Midbrain (tissue), 1 donor: Measurements from ENCODE around the gene AGO3.
A peak's percentile ranks its signal among the peaks of the same experiment; 100 is the strongest.
"Not testable (repeated sequence)": the region's sequence is repeated elsewhere in the genome, so short reads cannot be mapped to it uniquely, and the experiment has no call there.

Source experiments
- DNase-seq: peaks from one replicate; lab custom pipeline; 2025; lab: John Stamatoyannopoulos, UW

The AGO3 gene

DNA sequence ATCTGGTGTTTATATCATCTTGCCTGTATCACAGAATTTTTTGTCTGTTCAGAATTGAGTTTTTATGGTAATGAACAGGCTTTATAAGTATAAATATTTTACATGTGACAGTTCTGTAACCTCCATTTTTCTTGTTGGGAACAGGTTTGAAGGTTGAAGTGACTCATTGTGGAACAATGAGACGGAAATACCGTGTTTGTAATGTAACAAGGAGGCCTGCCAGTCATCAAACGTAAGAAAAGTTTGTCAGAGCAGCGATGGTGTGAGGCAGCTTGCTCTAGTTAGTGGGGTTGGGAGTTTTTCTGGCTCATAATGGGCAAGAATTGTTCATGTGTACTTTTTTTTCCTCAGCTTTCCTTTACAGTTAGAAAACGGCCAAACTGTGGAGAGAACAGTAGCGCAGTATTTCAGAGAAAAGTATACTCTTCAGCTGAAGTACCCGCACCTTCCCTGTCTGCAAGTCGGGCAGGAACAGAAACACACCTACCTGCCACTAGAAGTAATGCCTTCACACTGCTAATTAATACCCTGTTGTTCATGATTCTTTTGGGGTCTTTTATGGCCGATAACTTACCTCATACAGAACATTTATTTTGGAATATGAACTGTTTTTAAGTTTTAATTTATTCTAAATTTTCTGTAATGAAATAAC, 77.8 kb downstream of the AGO3 start:
- DNase-seq, result no peak

DNA sequence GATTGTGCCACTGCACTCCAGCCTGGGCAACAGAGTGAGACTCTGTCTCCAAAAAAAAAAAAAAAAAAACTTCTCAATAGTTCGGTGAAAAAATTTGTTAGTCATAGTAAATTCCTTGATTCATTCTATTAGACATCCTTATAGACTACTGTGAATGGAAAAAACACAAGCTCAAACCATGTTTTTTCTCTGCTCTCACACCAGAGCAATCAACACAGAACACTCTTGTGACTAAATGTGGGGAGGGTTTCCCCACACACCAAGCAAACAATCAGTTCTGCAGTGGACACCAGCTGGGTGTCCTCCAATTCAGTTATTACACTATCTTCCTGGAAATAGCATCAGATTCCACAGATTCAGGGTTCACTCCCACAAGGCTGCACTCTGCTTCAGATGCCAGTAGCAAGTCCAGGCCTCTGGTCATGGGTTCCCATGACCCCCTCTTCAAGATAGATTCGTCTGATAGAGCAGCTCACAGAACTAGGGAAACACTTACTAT, 83.9 kb downstream of the AGO3 start:
- DNase-seq, result no peak

DNA sequence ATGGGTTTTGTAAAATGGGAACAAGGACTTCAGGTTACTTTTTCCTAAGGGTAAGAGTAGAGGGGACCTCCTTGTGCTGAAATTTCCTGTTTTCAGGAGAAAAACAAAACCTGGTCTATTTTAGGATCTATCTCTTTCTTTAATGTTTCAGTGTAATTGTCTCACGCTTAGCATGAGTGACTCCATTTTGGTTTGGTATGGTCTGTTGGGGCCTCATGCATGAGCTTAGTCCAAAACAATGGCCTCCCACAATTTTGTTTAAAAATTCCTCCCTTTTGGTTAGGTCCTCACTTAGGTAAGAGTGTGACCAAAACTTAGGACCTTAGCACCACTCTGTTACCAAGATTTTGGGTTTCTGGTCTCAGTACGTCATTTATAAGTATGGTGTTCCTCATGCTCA, 85.8 kb downstream of the AGO3 start:
- DNase-seq, result no peak

DNA sequence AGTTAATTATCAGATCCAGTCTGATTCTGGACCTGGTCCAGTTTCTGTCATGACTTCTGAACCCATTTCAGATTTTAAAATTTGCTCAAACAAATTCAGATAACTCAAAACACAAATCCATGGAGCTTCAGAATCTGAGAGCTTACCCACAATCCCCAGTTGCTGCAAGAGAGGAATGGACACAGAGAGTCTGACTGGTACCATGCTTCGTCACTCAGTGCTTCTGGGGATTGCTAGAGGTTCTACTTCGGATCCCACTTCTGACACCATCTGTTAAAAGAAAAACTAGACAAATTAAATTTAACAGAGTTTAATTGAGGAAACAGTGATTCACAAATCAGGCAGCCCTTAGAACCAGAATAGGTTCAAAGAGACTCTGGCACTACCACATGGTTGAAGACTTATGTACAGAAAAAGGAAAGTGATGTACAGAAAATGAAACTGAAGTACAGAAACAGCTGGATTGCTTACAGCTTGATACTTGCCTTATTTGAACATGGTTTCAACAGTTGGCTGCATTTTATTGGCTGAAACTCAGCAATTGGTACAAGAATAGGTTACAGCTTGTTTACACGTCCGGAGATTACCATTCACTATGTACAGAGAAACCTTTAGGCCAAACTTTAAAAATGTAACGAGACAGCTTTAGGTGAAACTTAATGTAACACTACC, 92.3 kb downstream of the AGO3 start:
- DNase-seq, result no peak

DNA sequence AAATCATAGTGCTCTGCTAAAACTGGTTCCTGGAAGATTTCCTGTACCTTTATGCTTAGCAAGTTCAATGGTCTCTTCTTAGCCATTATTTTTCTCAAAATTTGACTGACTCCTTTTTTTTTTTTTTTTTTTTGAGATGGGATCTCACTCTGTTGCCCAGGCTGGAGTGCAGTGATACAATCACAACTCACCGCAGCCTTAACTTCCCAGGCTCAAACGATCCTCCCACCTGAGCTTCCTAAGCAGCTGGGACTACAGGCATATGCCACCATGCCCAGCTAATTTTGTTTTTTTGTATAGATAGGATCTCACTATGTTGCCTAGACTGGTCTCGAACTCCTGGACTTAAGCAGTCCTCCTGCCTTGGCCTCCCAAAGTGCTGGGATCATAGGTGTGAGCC, 93.1 kb downstream of the AGO3 start:
- DNase-seq, result not testable (repeated sequence)

DNA sequence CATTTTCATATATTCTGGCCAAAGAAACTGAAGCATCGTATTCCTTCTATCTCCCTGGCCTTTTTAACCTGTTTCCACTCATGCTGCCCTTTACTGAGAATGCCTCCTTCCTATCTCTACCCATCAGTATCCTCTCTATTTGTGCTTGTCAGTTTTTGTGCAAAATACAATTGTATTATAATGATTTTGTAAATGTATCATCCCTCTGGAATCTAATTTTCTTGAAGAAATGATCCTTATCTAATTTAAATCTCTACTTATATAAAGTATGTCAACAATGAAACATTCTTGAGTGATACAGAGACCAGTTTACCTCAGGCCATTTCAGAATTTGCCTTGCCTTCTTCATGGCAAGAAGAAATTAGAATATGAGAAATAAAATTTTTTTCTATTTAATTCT, 93.9 kb downstream of the AGO3 start:
- DNase-seq, result no peak

DNA sequence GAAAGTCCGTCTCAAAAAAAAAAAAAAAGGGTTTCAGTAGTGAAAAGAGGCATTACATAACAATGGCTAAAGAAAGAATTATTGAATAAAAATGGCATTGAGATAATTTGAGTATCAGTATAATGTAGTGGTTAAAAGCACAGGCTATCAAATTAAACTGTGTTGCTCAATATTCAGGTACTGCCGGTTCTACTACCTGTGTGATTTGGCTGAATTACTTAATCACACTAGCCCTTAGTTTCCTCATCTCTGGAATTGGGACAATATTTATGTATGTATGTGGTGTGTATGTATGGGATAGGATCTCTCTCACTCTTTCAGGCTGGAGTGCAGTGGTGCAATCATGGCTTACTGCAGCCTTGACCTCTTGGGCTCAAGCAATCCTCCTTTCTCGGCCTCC, 96.9 kb downstream of the AGO3 start:
- no peak for DNase-seq

DNA sequence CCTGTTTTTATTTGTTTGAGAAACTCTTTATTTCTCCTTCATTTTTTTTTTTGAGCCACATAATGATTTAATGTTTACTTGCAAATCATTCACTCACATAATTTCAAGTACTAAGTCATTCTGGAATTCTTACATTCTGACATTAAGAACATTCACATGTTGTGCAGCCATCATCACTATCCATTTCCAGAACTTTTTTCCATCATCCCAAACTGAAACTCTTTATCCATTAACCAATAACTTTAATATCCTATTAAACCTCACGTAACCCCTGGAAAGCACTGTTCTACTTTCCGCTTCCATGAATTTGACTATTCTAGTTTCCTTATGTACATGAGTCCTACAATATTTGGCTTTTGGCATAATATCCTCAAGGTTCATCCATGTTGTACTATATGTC, 100.5 kb downstream of the AGO3 start:
- no peak for DNase-seq

DNA sequence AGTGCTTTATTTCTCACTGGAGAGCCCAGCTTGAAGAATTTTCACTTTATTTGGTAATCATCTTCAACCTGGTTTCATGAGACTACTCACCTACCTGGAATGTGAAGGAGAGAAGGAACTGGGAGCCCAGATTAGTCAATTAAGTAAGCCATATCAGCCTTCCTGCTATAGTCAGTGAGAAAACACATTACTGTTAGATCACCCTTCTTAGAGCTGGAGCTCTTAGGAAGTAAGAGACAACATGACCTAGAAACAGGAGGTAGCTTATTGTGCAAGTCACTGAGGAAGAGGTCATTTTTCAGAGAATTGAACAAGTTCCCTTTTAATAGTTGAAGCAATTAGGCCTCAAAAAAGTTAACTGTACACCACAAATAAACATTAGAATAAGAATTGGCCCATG, 103.8 kb downstream of the AGO3 start:
- DNase-seq, result no peak

DNA sequence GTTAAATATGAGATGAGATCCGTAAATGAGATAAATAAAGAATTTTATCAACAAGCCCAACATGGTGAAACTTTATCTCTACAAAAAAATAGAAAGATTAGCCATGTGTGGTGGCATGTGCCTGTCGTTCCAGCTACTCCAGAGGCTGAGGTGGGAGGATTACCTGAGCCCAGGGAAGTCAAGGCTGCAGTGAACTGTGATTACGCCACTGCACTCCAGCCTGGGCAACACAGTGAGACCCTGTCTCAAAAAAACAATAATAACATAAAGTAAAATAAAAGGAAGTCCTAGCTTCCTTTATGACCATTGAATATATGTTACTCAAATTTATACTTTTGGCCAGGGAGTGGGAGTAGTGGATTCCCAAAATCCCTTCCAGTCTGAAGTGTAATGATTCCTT, 104.2 kb downstream of the AGO3 start:
- DNase-seq, result no peak

DNA sequence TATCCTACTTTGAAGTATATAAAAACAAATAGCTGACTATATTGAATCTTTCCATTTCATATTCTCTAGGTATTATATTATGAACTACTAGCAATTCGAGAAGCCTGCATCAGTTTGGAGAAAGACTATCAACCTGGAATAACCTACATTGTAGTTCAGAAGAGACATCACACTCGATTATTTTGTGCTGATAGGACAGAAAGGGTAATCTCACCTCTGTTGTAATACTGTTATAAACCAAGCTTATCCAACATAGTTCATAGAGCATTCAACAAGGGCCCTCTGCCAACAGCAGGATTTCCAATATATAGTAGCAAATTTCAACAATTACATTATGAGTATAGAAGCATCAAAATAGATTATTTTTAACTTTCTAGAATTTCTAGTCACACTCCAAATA, 109.3 kb downstream of the AGO3 start:
- DNase-seq, result no peak

DNA sequence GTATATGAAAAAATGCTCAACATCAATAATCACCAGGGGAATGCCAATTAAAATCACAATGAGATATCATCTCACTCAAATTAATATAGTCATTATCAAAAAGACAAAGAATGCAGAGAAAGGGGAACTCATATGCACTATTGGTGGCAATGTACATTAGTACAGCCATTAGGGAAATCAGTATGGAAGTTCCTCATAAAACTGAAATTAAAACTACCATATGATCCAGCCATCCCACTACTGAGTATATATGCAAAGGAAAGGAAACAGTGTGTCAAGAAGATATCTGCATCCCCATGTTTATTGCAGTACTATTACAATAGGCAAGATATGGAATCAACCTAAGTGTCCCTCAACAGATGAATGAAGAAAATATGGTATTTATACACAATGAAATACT, 120.9 kb downstream of the AGO3 start:
- DNase-seq, result no peak

DNA sequence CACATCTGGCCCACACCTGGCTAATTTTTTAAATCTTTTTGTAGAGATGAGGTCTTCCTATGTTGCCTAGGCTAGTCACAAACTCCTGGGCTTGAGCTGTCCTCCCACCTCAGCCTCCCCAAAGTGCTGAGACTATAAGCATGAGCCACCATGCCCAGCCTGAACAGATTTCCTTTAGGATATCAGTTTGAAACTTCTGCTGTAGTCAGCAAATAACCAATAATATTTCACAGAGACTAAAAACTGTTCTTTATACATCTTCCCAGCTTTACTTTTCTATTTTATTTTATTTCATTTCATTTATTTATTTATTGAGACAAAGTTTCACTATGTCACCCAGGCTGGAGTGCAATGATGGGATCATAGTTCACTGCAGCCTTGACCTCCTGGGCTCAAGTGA, 123.1 kb downstream of the AGO3 start:
- no peak for DNase-seq

DNA sequence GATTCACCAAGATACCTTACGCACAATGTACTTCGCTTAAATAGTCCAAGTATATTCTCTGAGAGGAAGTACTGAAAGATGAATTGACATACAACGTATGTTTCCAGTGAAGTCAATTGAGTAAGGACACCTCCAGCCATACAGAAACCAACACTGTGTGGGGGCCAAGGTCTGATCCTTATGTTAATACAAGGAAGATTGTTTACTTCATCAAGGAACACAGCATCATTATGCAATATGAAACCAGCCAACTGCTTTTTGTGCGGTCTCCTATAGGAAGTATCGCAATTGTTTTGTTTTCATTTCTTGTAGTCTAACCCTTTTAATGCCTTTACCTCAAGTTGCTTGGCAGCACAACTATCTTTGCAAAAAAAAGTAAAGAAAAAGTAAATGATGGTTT, 124.8 kb downstream of the AGO3 start:
- DNase-seq, result no peak

DNA sequence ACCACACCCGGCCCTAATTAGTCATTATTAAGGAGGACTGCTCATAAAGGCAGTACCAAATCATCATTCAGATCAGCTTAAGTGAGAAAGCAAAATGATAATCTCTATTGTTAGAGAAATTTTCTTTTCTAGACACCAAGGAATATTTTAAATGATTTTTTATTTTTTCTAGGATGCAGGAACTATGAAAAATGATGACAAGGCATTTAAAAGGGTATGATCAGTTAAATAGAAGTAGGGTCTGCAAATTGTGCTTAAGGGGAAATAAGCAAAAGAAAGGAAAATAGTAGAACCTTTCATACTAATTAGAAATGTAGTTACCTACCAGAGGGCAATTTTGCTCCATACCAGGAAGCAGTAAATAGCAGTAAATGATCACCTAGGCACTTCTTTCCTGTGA, 131.4 kb downstream of the AGO3 start:
- DNase-seq, result no peak

DNA sequence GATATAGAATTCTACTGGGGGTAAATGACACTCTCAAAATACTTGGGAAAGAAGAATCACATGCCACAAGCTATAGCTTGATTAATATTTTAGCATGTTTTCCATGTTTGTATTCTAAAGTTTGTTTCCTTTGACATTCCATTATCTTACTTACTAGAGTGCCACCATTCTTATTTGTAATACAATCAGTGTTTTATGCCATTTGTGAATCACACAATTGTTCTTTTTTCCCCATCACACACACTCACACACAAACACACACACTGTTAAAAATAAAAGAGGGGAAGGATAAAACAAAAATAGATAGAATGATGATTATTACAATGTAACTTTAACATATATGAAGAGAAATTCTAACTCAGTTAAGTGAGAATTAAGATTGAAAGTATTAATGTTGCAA, 137.0 kb downstream of the AGO3 start:
- DNase-seq, result peak; percentile 28

DNA sequence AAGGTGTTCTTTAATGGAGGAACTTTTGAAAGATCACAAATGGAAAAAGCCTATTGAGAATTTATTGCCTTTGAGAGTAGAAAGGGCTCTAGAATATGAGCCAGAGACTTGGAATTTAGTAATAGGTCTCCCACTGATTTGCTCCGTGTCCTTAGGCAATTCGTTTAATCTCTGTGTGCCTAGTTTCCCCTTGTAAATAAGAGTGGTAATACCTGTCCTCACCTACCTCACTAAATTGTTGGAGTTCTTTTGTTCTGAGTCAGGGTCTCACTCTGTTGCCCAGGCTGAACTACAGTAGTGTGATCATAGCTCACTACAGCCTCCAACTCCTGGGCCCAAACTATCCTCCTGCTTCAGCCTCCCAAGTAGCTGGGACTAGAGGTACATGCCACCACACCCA, 138.0 kb downstream of the AGO3 start:
- no peak for DNase-seq

DNA sequence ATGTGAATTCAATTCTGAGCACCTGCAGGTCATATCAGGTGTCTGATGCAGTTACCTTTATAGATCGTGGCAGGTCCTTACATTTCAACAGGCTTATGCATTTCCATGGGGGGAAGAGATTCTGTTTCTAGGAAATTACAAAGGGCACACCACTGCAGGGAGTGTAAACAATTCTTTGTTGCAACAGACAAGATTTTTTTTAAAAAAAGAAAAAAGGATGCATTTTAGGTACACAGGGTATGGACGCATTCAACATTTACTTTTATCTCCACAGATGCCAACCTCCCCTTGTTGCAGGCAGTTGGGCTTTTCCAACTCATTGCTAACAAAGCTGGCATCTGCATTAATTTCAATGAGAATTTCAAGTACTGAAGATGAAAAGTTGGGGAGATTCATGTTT, 139.4 kb downstream of the AGO3 start:
- DNase-seq, result peak; percentile 25

DNA sequence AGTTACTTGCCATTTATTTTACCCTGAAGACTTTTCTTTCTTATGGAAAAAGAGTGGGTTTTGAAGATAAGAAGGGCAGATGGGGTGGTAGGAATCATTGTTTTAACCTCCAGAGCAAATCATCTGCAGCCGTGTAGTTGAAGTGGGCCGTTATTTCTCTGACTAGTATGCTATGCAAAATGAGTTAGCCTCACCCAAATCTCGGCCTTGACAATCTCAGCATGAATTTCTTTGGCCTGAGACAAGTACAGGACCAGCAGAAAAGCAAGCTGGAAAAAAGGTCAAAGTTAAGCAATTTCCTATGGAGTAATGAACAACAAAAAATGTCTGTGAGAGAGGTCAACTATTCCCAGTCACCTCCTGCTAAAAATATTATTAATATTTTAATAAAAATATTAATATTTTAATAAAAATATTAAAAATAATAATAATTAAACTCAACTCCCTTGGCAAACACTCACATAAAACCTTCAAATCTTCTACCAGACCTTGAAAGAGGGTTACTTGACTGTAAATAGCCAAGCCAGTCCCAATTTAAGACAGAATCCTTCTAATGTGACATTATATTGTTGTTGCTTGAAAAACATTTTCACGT, 146.2 kb downstream of the AGO3 start:
- no peak for DNase-seq

DNA sequence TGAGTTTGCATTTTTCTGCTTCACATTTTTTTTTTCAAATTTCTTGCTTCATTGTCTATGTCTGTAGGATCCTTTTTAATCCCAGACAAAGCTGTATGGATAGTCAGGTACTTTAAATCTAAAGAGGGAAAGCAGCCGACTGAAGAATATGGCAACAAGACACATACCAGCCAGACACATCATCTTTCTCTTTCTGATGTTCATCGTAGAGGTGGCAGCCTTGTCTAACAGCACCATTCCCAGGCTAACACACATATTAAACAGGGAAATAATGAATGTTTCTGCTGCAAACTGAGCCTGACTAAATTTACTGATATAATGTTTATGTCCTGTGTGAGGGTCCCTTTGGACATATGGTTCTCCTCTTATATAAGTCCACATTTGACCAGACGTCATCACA, 149.3 kb downstream of the AGO3 start:
- no peak for DNase-seq

DNA sequence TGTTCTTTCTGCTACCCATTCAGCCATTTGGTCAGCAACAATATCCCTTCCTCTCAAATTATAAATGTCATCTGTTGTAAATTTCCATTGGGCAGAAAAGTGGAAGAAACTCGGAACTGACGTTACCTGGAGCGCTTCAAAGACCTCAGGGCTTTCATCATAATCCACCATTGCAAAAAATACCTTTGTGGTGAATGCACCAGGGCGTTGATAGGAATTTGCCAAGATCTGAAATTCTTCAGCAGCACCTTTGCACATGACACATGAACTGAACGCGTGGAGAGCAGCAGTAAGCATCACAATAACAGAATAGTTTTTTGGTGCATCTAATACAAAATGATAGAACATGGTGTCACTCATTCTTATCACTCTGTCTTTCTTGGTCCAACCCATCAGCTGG, 149.9 kb downstream of the AGO3 start:
- DNase-seq, result no peak

DNA sequence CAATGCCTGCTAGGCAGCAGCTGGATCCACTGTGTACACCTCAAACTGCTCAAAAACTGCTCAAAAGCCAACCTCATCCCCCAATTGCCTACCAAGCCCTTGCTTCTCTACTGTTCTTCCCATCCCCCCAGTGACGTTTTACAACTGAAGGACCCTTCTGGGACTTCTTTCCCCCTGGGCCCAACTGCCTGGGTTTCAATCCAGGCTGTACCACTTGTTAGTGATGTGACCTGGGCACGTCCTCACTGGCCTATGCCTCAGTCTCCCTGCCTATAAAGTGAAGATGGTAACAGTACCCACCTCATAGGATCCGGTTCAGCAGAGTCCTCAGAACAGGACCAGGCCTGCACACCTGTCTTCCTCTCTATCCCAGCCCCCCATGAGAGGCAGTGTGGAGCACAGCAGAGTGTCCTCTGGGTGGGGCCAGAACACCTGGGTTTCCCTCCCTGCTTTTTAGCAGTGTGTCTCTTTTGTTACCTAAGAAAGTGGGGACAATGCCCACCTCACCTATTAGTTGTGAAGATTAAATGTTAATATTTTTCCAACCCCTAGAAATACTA, 151.1 kb downstream of the AGO3 start:
- no peak for DNase-seq

DNA sequence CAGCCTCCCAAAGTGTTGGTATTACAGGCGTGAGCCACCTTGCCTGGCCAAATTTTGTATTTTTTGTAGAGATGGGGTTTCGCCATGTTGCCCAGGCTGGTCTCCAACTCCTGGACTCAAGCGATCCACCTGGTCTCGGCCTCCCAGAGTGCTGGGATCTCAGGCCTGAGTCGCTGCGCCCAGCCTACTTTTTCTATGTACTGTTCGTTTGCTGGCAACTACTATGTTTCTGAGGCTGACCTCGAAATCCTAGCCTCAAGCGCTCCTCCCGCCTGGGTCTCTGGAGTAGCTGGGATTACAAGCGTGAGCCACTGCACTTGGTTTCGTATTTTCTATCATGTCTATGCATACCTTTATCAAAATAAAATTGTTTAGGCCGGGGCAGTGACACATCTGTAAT, 152.3 kb downstream of the AGO3 start:
- DNase-seq, result no peak
